Adrenal gland (tissue), 12 donors: ENCODE data around the gene WASL. TPM values are rescaled to one million over a fixed set of nuclear protein-coding genes. Genes with fewer than 3 reads are reported as not detected.

Source experiments
- DNase-seq, 7 donors: peaks; one replicate each; pipeline ENCODE4 v3.0.0-alpha.2; 2019 to 2020
- H3K27ac ChIP-seq, 5 donors: fragments of 200-600 bp; sonication (generic) in 4 of 5; 1 replicate in 3 of 5; 2 replicates in 2 of 5; pipeline versions ENCODE4 v1.5.1 to v1.8.0; 2016 to 2020; ENCODE audit warnings: mild to moderate bottlenecking in 1 of 5
- H3K27me3 ChIP-seq: fragments of 200-600 bp; 2 replicates; pipeline ENCODE4 v1.8.0; 2021
- H3K36me3 ChIP-seq, 2 donors: fragments of 200-600 bp; replicated peaks in 1 of 2; 1 replicate in 1 of 2; 2 replicates in 1 of 2; pipeline versions ENCODE4 v1.5.1 to v1.8.0; 2018 to 2022
- H3K4me1 ChIP-seq, 2 donors: fragments of 200-600 bp; replicated peaks in 1 of 2; 1 replicate in 1 of 2; 2 replicates in 1 of 2; pipeline versions ENCODE4 v1.5.1 to v1.8.0; 2018 to 2021
- H3K4me3 ChIP-seq, 4 donors: fragments of 200-600 bp; sonication (generic) in 3 of 4; one replicate each; pipeline ENCODE4 v1.5.1; 2016 to 2018
- H3K9me3 ChIP-seq, 3 donors: fragments of 200-600 bp; sonication (generic) in 1 of 3; replicated peaks in 1 of 3; 1 replicate in 2 of 3; 2 replicates in 1 of 3; pipeline versions ENCODE4 v1.5.1 to v1.8.0; 2016 to 2021
- POLR2A ChIP-seq, 2 donors: fragments of 450-650 bp; IDR thresholded peaks; one replicate each; pipeline ENCODE4 v1.6.1; 2017; ENCODE audit warnings: antibody characterized with exemption in 2 of 2, mild to moderate bottlenecking in 2 of 2, moderate library complexity in 1 of 2
- WGBS, 4 donors: extraction: QIAGEN DNeasy Blood & Tissue Kit in 2 of 4; methylation state at CpG; one replicate each; pipeline versions ENCODE4 v1.1.5 to v1.1.7; 2013 to 2017; 5-methylcytosine and 5-hydroxymethylcytosine counted together
- intact Hi-C, 2 donors: fragments of 100-400 bp; cut with DNase I; formaldehyde crosslinking; loops; one replicate each; pipeline versions ENCODE4 v1.14.1 to v1.15.0; 2022 to 2023
- polyA plus RNA-seq, 3 donors: library from polyadenylated mRNA; stranded (reverse); fragments of 200-250 nt in 2 of 3; fragments of 350-450 nt in 1 of 3; fragmentation: Illumina TruSeq in 1 of 3; extraction: RNeasy Lipid Tissue Mini Kit (QIAGEN cat#74804) in 1 of 3; gene quantifications; one replicate each; pipeline ENCODE4 v1.2.3, GENCODE V29; 2013 to 2014
- total RNA-seq, 9 donors: library from RNA; depleted of rRNA in 4 of 9; stranded (reverse); fragments of >200 nt in 4 of 9; fragments of 120-200 nt in 1 of 9; fragmentation: NEBNext Ultra II Directional in 1 of 9; extraction: Animal tissue kit (Norgen Biotek cat#: 25700) in 1 of 9; gene quantifications; one replicate each; pipeline versions ENCODE4 v1.1.0 to v1.2.4, GENCODE V29; 2013 to 2023
- TF ChIP-seq, protein P1 (sequence below), 6 experiments: fragments of 450-650 bp in 4 of 6; fragments of 200-600 bp in 2 of 6; sonication (generic) in 1 of 6; IDR thresholded peaks; 1 replicate in 5 of 6; 2 replicates in 1 of 6; pipeline versions ENCODE4 v1.5.1 to v1.8.0; 2016 to 2021; ENCODE audit warnings: antibody characterized with exemption in 6 of 6, mild to moderate bottlenecking in 2 of 6, moderate library complexity in 1 of 6
- donor health status: healthy with polysubstance abuse.
- donor health status: Bipolar disorder and iron deficiency.
- donor health status: DM: yes; HTN: yes; CAD: no.
- donor health status: DM: no; HTN: no; CAD: no.
- donor health status: DM: no; HTN: no; CAD: no.
- donor health status: DM: yes; HTN: yes; CAD: no.

WASL gene
- total and polyA plus RNA-seq, 12 donors: 12.2 to 52.1 (median 33.1) TPM

DNA sequence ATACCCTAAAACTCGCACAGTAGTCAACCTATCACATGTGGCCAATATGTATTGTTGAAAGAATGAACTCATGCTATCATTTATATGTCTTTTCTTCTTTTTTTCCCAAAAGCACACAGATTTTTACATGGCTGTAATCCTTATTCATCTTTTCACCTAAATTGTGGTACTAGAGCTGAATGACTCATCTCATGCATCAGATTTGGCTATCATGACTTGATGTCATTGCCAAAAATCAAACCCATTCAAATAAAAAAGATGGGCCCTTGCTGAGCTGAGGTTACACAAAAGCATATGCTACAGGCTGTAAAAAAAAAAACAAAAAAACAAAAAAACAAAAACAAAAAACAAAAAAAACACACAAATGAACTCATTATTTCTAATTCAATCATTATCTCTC is 96.4 kb downstream of the WASL start:
- H3K4me3 ChIP-seq: no peak overlapping the region
- H3K9me3 ChIP-seq: no peaks in the 10 kb centered on the region
- WGBS, 4 donors: 94 to 100% (median 96%) methylated on average over 1 of the region's 1 CpG
- H3K27ac ChIP-seq: no peak overlapping the region
- H3K4me1 ChIP-seq: no peaks in the 10 kb centered on the region
- H3K36me3 ChIP-seq: no peaks in the 10 kb centered on the region
- TF ChIP-seq POLR2A (IDR thresholded peaks at IDR 0.05): no peak
- TF ChIP-seq, protein P1, sequence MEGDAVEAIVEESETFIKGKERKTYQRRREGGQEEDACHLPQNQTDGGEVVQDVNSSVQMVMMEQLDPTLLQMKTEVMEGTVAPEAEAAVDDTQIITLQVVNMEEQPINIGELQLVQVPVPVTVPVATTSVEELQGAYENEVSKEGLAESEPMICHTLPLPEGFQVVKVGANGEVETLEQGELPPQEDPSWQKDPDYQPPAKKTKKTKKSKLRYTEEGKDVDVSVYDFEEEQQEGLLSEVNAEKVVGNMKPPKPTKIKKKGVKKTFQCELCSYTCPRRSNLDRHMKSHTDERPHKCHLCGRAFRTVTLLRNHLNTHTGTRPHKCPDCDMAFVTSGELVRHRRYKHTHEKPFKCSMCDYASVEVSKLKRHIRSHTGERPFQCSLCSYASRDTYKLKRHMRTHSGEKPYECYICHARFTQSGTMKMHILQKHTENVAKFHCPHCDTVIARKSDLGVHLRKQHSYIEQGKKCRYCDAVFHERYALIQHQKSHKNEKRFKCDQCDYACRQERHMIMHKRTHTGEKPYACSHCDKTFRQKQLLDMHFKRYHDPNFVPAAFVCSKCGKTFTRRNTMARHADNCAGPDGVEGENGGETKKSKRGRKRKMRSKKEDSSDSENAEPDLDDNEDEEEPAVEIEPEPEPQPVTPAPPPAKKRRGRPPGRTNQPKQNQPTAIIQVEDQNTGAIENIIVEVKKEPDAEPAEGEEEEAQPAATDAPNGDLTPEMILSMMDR (IDR thresholded peaks at IDR 0.05): no peak
- intact Hi-C loops: no loop called here
- no peaks in the 10 kb centered on the region for H3K27me3 ChIP-seq
- no peak for DNase-seq

DNA sequence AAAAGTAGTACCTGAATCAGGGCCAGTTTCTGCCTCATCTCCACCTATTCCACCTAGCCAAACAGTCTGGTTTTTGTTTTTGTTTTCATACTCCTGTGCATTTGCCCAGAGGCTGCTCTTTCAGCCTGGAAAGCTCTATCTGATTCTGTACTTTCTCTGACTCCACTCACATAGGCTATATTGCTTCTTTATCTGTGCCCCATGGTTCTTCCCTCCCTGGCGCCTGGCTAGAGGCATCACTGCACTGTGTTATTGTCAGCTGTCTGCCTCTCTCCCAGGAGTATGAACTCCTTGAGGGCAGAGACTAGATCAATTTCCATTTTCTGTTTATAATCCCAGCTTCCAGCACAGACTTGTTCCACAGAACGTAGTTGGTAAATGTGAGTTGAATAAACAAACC is 98.2 kb downstream of the WASL start:
- Histone ChIP-seq H3K4me1 (peaks cover 5 to 7% of the 10 kb centered on the region in 2 donors), H3K36me3 (no peaks in the 10 kb centered on the region), H3K27ac (no peak overlapping the region), H3K27me3 (no peaks in the 10 kb centered on the region), H3K4me3 (no peak overlapping the region), H3K9me3 (no peaks in the 10 kb centered on the region)
- intact Hi-C loops: no loop called here
- WGBS, 4 donors: 78 to 88% (median 84%) methylated on average over 2 of the region's 2 CpGs
- no peak for TF ChIP-seq POLR2A (IDR thresholded peaks at IDR 0.05)
- TF ChIP-seq, protein P1 (IDR thresholded peaks at IDR 0.05): no peak
- no peak for DNase-seq

DNA sequence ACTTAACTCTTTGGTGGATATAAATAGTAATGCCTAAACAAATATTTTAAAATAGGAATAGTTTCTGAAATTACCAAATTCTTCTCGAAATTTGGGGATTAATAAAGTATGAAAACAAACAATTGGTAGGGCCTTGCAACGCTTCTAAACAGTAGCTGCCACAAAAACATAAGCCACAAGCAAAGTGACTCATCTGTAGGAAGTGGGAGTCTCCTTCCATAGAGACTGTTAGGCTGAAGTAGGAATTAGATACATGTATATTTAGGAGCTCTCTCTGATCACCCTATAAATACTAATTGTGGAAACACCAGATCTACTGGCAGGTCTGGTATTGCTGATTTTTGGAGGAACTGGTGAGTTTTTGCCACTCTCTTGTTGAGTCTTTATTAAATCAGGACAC is 98.8 kb downstream of the WASL start:
- no peak for TF ChIP-seq POLR2A (IDR thresholded peaks at IDR 0.05)
- TF ChIP-seq, protein P1 (IDR thresholded peaks at IDR 0.05): no peak
- H3K27me3 ChIP-seq: no peaks in the 10 kb centered on the region
- H3K27ac ChIP-seq: no peak overlapping the region
- no peak for DNase-seq
- H3K36me3 ChIP-seq: no peaks in the 10 kb centered on the region
- H3K4me1 ChIP-seq: peaks cover 7 to 12% of the 10 kb centered on the region in 2 donors
- WGBS, 4 donors: 77 to 87% (median 79%) methylated on average over 2 of the region's 2 CpGs
- no peaks in the 10 kb centered on the region for H3K9me3 ChIP-seq
- H3K4me3 ChIP-seq: no peak overlapping the region
- intact Hi-C loops: no loop called here

DNA sequence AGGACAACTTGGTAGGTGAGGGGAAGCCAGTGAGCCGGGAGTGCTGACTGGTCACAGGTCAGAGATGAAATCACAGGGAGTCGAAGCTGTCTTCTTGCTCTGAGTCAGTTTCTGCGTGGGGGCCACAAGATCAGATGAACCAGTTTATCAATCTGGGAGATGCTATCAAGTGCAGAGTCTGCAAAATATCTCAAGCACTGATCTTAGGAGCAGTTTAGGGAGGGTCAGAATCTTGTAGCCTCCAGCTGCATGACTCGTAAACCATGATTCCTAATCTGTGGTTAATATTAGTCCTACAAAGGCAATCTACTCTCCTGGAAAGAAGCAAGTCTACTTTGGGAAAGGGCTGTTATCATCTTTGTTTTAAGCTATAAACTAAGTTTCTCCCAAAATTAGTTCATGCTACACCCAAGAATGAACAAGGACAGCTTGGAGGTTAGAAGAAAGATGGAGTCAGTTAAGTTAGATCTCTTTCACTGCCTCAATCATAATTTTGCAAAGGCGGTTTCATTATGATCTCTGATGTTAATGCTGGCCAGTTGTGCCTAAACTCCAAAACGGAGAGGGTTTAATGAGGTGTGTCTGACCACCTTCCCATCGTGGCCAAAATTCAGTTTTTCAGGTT is 101.6 kb downstream of the WASL start:
- Histone ChIP-seq H3K36me3 (no peaks in the 10 kb centered on the region), H3K27ac (no peak overlapping the region), H3K4me1 (peaks cover 22 to 25% of the 10 kb centered on the region in 2 donors), H3K27me3 (no peaks in the 10 kb centered on the region), H3K9me3 (no peaks in the 10 kb centered on the region), H3K4me3 (no peak overlapping the region)
- TF ChIP-seq, protein P1 (IDR thresholded peaks at IDR 0.05): no peak
- no peak for TF ChIP-seq POLR2A (IDR thresholded peaks at IDR 0.05)
- intact Hi-C loops: no loop called here
- no peak for DNase-seq
- 89 to 94% (median 92%) methylated on average over 7 of the region's 7 CpGs for WGBS, 4 donors
